Right ventricle myocardium inferior (tissue), 1 donor: ENCODE data around the gene SLIT3. TPM values are rescaled to one million over a fixed set of nuclear protein-coding genes. Genes with fewer than 3 reads are reported as not detected.

ENCODE experiments used
- ATAC-seq: fragments of 200-7000 bp; cut with Tn5 transposase; one replicate; pipeline ENCODE4 v1.9.1; 2020; ENCODE audit warnings: mild to moderate bottlenecking, moderate library complexity
- DNase-seq: peaks from one replicate; pipeline ENCODE4 v3.0.0; 2021; ENCODE audit errors: missing footprints
- intact Hi-C: fragments of 100-400 bp; cut with DNase I; formaldehyde crosslinking; loops from one replicate; pipeline ENCODE4 v1.11.0; 2022
- total RNA-seq: library from RNA; stranded (reverse); fragmentation: NEBNext Ultra II Directional; extraction: Animal tissue kit (Norgen Biotek cat#: 25700); gene quantifications from one replicate; pipeline ENCODE4 v1.2.1, GENCODE V29; 2021
- donor health status: DM: no; HTN: yes; CAD: no; lungs with severe emphysema.

SLIT3 gene
- total RNA-seq, 1 donor from 2014 or later, result 12.4 TPM

DNA sequence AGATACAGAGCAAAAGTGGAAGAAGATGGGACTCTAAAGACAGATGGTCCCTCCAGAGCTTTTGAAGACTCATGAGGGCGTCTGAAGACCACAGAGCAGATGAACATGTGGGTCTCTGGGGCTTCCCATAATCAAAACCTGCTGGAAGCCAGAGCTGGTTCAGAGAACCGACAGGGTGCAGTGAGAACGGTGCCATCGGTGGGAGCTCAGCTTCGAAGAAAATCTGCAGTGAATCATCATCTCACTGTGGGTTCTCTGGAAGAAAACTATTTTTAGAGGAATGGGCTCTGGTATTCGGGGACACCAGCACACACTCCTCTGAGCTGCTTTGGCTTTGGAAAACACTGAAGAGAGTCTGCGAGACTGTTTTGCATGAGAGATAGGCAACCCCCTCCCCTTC, 499.4 kb downstream of the SLIT3 start:
- no peak for ATAC-seq
- intact Hi-C loops, result no loop called here

DNA sequence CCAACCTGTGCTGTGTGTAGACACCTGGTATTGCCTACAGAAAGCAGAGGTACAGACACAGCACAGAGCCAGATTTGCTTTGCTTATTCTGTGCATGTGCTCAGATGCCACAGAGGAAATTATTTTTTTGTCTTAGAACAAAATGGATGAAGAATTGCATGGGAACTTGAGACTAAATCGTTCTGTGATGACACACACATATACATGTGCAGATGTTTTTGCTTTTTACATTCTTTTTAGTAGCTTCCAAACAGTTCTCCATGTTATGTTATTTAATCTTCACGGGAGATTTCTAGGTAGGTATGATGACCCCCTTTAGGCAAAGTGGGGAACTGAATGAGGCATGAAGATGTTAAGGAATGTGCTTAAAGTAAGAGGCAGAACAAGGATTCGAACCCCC, 500.2 kb downstream of the SLIT3 start:
- no peak for DNase-seq
- ATAC-seq, result no peak
- intact Hi-C loops, result no loop called here

More for the DNA sequence above, 499.4 kb downstream of the SLIT3 start:
- DNase-seq, result no peak

DNA sequence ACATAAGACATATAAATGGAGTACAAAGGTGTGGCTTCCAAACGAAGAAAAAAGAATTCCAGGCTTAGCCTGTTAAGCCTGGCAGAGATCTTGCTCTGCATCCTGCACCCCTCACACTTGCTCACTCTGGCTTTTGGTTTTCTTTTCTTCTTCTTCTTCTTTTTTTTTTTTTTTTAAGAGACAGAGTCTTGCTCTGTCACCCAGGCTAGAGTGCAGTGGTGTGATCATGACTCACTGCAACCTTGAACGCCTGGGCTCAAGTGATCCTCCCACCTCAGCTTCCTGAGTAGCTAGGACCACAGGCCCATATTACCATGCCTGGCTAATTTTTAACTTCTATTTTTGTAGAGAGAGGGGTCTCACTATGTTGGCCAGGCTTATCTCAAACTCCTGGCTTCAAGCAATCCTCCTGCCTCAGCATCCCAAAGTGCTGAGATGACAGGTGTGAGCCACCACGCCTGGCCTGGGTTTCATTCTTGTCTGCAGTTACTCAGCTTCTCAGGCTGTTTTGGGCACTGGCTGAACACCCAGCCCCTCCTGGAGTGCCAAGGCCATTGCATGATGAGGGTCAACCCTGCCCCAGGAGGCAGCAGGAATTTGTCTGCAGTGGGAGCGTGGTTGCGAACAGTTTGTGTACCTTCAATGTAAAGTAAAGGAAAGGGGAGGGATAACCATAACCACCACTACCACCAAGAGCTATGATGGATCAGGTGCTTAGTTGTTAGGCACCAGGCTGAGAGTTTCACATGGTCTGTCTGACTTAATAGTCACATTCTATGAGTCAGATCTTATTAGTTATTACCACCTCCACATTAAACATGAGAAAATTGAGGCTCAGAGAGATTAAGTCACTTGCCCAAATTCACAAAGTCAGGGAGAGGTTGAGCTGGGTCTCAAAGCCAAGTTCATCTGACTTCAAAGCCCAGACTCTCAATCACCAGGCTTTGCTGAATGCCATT, 502.6 kb downstream of the SLIT3 start:
- DNase-seq (no peak), ATAC-seq (no peak)
- intact Hi-C loops, result no loop called here

DNA sequence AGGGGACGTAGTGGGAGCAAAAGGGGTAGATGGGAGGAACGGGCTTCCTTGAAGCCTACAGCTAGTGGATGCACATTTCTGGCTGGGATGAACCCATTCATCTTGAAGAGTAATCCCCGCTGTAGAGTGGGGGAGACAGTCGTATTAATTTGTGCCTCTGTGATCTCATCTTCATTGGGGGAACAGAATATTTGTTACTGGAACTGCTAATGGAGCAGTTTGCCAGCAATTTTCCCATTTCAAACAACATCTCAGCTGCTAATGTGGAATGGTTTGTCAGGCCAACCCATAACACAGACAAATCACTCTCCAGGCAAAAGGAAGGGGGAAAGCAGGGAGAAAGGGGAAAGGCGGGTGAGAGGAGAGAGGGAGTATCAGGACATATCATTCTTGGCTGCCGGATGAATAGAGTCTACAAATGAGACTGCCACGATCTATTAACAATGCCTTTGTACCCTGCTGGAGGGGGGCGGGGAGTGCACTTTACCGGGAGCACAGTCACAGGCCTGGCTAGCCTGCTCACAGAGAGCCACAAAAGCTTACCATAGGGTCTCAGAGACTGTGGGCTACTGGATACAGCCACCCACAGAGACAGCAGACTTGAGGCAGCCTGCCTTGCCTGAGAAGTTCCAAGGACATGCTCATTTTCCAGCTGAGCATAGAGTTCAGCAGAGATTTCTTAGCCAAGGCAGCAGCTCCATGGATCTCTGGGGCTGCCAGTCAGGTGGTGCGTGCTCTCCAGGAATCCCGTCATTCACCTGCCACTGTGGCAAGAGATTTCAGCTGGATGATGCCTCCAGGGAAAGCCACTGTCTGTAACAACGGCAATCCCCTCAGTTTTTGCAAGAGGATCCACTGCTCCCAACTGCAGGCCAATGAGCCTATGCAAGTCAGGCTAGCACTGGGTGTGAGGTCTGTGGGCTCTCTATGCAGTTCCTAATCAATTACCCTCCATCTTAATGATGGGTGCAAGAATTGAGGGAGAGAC, 504.1 kb downstream of the SLIT3 start:
- no peak for ATAC-seq
- no peak for DNase-seq
- intact Hi-C loops, result no loop called here

- intact Hi-C loops, result no loop called here
- DNase-seq (no peak), ATAC-seq (no peak)
These were observed 504.9 kb downstream of the SLIT3 start for GRCh38 chr5:168796000-168796399.

DNA sequence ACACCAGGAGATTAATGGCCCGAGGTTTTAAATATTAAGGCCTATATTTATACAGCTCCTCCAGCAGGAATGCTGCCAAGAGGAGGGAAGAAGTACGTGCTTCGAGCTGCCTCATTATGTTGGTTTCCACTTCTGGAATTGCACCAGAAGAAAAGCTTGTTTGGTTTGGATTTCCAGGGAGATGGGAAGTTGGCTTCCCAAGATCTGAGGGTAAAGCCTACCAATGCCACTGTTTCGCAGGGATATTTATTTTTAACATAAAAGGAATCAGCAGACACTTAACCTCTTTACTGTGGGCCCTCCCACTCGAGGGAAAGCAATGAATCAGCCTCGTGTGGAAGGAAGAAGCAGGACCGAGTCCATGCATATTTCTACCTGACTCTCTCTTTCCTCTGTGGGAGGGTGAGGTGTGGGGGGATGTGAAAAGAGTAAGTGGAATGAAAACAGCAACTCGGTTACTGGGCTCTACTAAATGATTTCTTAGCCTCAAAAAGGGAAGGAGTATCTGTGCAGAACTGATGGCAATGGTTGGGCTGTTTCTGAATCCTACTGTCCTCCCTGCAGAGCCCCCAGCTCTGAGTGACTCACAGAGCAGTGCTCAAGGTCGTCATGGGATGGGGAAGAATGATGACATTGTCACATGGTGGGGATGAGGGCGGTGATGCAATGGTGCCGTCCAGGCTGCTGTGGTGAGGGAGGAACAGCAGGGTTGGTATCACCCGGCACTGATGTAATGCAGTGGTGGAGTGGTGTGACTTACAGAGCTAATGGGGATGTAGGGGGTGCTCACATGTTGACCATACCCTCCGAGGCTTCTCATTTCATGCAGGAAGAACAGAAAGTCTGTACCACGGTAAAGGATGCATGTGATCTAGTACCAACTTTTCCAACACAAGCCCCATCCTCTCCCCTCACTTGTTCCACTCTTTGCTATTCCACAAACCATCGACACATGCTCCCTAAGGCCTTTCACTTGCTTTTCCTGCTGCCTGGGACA, 506.8 kb downstream of the SLIT3 start:
- DNase-seq (no peak), ATAC-seq (no peak)
- intact Hi-C loops, result no loop called here

- DNase-seq (no peak), ATAC-seq (no peak)
- intact Hi-C loops, result no loop called here
These were observed 508.3 kb downstream of the SLIT3 start for GRCh38 chr5:168792678-168793077.

DNA sequence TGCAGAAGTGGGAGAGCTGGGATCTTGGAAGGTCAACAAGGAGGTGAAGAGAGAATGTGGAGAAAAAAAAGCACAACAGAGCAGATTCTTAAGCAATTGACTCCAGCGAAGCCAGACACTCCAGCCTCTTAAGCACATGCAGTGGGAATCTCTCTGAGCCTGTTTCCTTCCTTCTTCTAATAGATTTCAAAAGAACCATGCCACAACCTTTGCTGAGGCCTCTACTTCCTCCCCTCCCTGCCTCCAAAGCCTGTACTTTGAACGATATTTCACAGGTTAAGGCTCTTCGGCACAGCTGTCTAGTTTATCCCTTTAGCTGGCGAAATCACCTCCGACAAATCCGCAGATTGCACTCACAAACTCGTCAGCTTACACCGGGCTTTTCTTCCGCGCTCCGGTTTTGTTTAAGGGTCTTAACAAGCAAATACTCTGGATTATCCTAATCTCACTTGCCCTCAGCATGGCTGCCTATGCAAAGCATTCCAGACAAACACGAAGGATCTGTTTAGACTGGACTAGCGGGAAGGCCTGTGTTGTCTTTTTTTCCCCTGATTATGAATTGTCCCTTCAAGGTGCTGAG, 510.2 kb downstream of the SLIT3 start:
- intact Hi-C loops, result no loop called here
- no peak for DNase-seq
- ATAC-seq, result no peak

- peak; percentile 23 for ATAC-seq
- intact Hi-C loops, result no loop called here
- no peak for DNase-seq
These were observed 510.8 kb downstream of the SLIT3 start for GRCh38 chr5:168790002-168790635.

DNA sequence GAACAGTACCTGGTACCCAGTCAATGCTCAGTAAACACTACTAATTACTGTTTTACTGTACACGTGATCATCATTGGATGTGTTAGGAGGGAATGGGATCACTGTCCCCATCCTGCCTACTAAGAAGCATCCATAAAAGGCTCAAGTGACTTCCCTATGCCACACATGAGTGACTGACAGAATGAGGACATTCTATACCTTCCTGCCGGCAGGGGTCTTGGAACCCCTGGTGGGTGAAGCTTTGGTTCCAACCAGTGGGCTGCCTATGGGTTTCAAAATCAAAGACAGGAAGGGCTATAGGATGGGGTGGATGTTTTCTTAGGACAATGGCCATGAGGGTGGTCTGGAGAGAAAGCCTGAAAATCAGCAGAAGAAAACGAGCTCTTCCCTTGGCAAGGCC, 512.2 kb downstream of the SLIT3 start:
- ATAC-seq (no peak), DNase-seq (no peak)
- intact Hi-C loops, result no loop called here

- intact Hi-C loops, result no loop called here
- DNase-seq (no peak), ATAC-seq (no peak)
These were observed 512.8 kb downstream of the SLIT3 start for GRCh38 chr5:168788107-168788506.

GRCh38 chr5:168786147-168786546, 514.8 kb downstream of the SLIT3 start:
- intact Hi-C loops, result no loop called here

GRCh38 chr5:168784454-168784853, 516.5 kb downstream of the SLIT3 start:
- ATAC-seq, result no peak
- intact Hi-C loops, result no loop called here
- DNase-seq, result no peak

More at GRCh38 chr5:168786147-168786546, 514.8 kb downstream of the SLIT3 start:
- no peak for ATAC-seq
- DNase-seq, result no peak

GRCh38 chr5:168781941-168782571, 518.9 kb downstream of the SLIT3 start:
- intact Hi-C loops, result no loop called here
- DNase-seq, result no peak
- ATAC-seq, result no peak

DNA sequence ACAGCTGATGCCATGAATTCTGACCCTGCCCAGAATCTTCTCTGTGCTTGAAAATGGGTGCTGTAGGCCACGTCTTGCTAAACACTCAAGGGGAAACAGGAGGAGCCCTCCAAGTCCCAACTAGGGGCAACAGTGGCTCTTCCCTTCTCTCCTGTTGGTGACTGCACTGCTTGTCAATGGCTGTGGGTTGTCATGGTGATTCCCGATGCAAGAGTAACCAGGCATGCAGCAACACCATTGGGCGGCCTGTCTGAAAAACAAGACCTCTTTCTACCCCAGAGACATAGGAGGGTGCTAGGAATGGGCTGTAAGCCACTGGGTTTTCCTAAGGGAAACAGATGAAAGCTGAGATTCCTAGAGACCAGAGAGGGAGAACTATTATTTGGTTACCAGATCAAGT, 520.1 kb downstream of the SLIT3 start:
- DNase-seq (no peak), ATAC-seq (no peak)
- intact Hi-C loops, result no loop called here

DNA sequence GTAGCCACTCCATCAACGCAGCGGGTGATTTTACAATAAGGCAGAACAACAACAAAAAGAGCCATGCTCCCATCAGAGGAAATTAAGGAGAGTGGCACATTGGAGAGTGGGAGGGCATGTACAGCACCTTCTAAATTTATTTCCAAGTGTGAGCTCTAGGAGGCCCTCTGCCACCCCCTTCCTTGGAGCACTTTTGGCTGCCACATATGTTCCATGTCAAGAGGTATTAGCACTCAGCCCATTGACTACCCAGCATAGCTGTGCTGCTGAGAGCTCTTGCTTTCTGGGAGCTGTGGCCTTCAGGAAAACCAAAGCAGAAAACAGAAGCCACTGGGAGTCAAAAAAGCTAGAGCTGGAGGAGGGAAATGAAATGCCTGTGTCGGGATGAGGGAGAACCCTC, 521.6 kb downstream of the SLIT3 start:
- ATAC-seq (peak; percentile 68), DNase-seq (no peak)
- intact Hi-C loops, result no loop called here

- ATAC-seq (no peak), DNase-seq (no peak)
- intact Hi-C loops, result no loop called here
These were observed 522.4 kb downstream of the SLIT3 start for GRCh38 chr5:168778536-168778935.
